Loucy (cell line): ENCODE data around the gene STK40.

Source experiments
- H2AFZ ChIP-seq: fragments of 200-600 bp; sonication (generic); 2 replicates; pipeline ENCODE4 v1.6.0; 2016; ENCODE audit warnings: antibody characterized with exemption, mild to moderate bottlenecking, low read length, moderate library complexity
- H3F3A ChIP-seq: fragments of 200-600 bp; 2 replicates; pipeline ENCODE4 v1.6.0; 2016; ENCODE audit warnings: antibody characterized with exemption, low read depth, mild to moderate bottlenecking
- H3K27me3 ChIP-seq: fragments of 200-600 bp; sonication (generic); 2 replicates; pipeline ENCODE4 v1.6.1; 2014; ENCODE audit warnings: low read length, mild to moderate bottlenecking; ENCODE audit not compliant: insufficient read depth, poor library complexity, severe bottlenecking
- H3K36me3 ChIP-seq: fragments of 200-600 bp; sonication (generic); 2 replicates; pipeline ENCODE4 v1.6.1; 2016; ENCODE audit warnings: low read length; ENCODE audit not compliant: insufficient read depth
- H3K4me1 ChIP-seq: fragments of 200-600 bp; sonication (generic); 2 replicates; pipeline ENCODE4 v1.5.1; 2014; ENCODE audit warnings: low read length, mild to moderate bottlenecking; ENCODE audit not compliant: insufficient read depth, poor library complexity, severe bottlenecking
- H3K4me2 ChIP-seq: fragments of 200-600 bp; sonication (generic); 2 replicates; pipeline ENCODE4 v1.6.0; 2014; ENCODE audit warnings: antibody characterized with exemption, low read length, low read depth, mild to moderate bottlenecking; ENCODE audit not compliant: poor library complexity, severe bottlenecking
- H3K4me3 ChIP-seq: fragments of 200-600 bp; sonication (generic); 2 replicates; pipeline ENCODE4 v1.5.1; 2014; ENCODE audit warnings: low read length, mild to moderate bottlenecking, mixed read lengths; ENCODE audit not compliant: poor library complexity, severe bottlenecking
- H3K79me2 ChIP-seq: fragments of 200-600 bp; sonication (generic); 2 replicates; pipeline ENCODE4 v1.6.1; 2014; ENCODE audit warnings: low read length; ENCODE audit not compliant: insufficient read depth
- H3K9ac ChIP-seq: fragments of 200-600 bp; sonication (generic); 2 replicates; pipeline ENCODE4 v1.6.0; 2014; ENCODE audit warnings: mild to moderate bottlenecking, low read depth, low read length, moderate library complexity; ENCODE audit not compliant: poor library complexity, severe bottlenecking
- H3K9me2 ChIP-seq: fragments of 200-600 bp; sonication (generic); replicated peaks from 2 replicates; pipeline ENCODE4 v1.6.1; 2016; ENCODE audit warnings: low read depth, low read length, mixed read lengths
- H3K9me3 ChIP-seq: fragments of 200-600 bp; sonication (generic); 2 replicates; pipeline ENCODE4 v1.6.1; 2014; ENCODE audit warnings: mild to moderate bottlenecking, antibody characterized with exemption, low read length, low read depth; ENCODE audit not compliant: insufficient read depth
- H4K20me1 ChIP-seq: fragments of 200-600 bp; sonication (generic); 2 replicates; pipeline ENCODE4 v1.6.0; 2014; ENCODE audit warnings: antibody characterized with exemption, low read length, mild to moderate bottlenecking; ENCODE audit not compliant: insufficient read depth, poor library complexity, severe bottlenecking
- EZH2phosphoT487 ChIP-seq: fragments of 200-600 bp; IDR thresholded peaks from 2 replicates; pipeline ENCODE4 v1.6.1; 2018; ENCODE audit warnings: antibody characterized with exemption, mild to moderate bottlenecking, moderate library complexity, borderline replicate concordance
- TF ChIP-seq, protein P1 (sequence below): fragments of 200-600 bp; sonication (generic); conservative IDR thresholded peaks from 2 replicates; pipeline ENCODE4 v1.5.1; 2014; ENCODE audit warnings: mild to moderate bottlenecking, antibody characterized with exemption, low read length

STK40 gene

GRCh38 chr1:36306210-36306901 is 79.4 kb downstream of the STK40 start, which contains the start of gene SH3D21:
TSS of gene SH3D21 (plus strand) at chr1:36306368. CDS start at chr1:36306421, 53 bp downstream.
- H2AFZ ChIP-seq, result 0 out of 2 replicates have a peak within 1 kb of the TSS, but pooled peaks have one; percentile 43
- no peaks in the 10 kb centered on the region for H3K79me2 ChIP-seq
- peak within 1 kb of the TSS; percentile 17 for H3K9ac ChIP-seq
- no peaks in the 10 kb centered on the region for H3K4me1 ChIP-seq
- no peaks in the 10 kb centered on the region for H3K9me3 ChIP-seq
- no peaks in the 10 kb centered on the region for H3K27me3 ChIP-seq
- H3K36me3 ChIP-seq, result peaks cover 39% of the 10 kb centered on the region; the same call in 1 of the 2 replicates
- no peaks in the 10 kb centered on the region for H3K9me2 ChIP-seq
- TF ChIP-seq, protein P1, sequence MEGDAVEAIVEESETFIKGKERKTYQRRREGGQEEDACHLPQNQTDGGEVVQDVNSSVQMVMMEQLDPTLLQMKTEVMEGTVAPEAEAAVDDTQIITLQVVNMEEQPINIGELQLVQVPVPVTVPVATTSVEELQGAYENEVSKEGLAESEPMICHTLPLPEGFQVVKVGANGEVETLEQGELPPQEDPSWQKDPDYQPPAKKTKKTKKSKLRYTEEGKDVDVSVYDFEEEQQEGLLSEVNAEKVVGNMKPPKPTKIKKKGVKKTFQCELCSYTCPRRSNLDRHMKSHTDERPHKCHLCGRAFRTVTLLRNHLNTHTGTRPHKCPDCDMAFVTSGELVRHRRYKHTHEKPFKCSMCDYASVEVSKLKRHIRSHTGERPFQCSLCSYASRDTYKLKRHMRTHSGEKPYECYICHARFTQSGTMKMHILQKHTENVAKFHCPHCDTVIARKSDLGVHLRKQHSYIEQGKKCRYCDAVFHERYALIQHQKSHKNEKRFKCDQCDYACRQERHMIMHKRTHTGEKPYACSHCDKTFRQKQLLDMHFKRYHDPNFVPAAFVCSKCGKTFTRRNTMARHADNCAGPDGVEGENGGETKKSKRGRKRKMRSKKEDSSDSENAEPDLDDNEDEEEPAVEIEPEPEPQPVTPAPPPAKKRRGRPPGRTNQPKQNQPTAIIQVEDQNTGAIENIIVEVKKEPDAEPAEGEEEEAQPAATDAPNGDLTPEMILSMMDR, result no peak
- TF ChIP-seq EZH2phosphoT487, result no peak
- peak within 1 kb of the TSS; percentile 70 for H3K4me3 ChIP-seq
- no peaks in the 10 kb centered on the region for H3F3A ChIP-seq
- peak within 1 kb of the TSS; percentile 58 for H3K4me2 ChIP-seq
- no peaks in the 10 kb centered on the region for H4K20me1 ChIP-seq

GRCh38 chr1:36305915-36306209 is 79.9 kb downstream of the STK40 start:
- Histone ChIP-seq H3K36me3 (peaks cover 44% of the 10 kb centered on the region; the same call in 1 of the 2 replicates), H3K4me1 (no peaks in the 10 kb centered on the region), H3K4me2 (no peak overlapping the region), H3K79me2 (no peaks in the 10 kb centered on the region), H3F3A (no peaks in the 10 kb centered on the region), H2AFZ (no peak overlapping the region), H3K4me3 (no peak overlapping the region), H3K9ac (no peak overlapping the region), H3K27me3 (no peaks in the 10 kb centered on the region), H3K9me3 (no peaks in the 10 kb centered on the region), H3K9me2 (no peaks in the 10 kb centered on the region), H4K20me1 (no peaks in the 10 kb centered on the region)
- TF ChIP-seq EZH2phosphoT487, result no peak
- TF ChIP-seq, protein P1, result no peak

GRCh38 chr1:36304970-36305914 is 80.5 kb downstream of the STK40 start:
- Histone ChIP-seq H3K4me3 (no peak overlapping the region), H3K27me3 (no peaks in the 10 kb centered on the region), H3K36me3 (peaks cover 51% of the 10 kb centered on the region; the same call in 1 of the 2 replicates), H3K9me2 (no peaks in the 10 kb centered on the region), H3K4me1 (no peaks in the 10 kb centered on the region), H3F3A (no peaks in the 10 kb centered on the region), H3K79me2 (no peaks in the 10 kb centered on the region), H4K20me1 (no peaks in the 10 kb centered on the region), H3K4me2 (no peak overlapping the region), H3K9ac (no peak overlapping the region), H3K9me3 (no peaks in the 10 kb centered on the region), H2AFZ (no peak overlapping the region)
- no peak for TF ChIP-seq EZH2phosphoT487
- TF ChIP-seq, protein P1, result no peak
